Measurements from ENCODE around the gene DPYSL4.
A peak's percentile ranks its signal among the peaks of the same experiment; 100 is the strongest.

The DPYSL4 gene

DNA sequence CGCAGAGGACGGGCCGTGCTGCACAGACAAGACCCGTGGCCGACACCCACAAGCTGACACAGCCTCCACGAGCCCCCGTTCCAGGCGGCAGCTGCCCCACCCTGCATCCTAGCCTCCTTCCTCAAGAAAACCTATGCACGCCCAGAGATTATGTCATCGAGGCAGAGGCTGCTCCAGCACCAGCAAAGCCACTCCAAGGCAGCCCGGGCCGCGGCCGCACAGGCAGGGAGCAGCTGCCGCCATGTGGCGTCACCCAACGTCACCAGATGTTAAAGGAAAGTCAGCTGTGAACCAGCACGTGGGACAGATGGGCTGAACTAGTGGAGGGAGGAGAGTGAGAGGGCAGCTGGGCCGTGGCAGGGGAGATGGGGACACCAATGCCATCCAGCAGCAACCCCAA is 61.2 kb downstream of the DPYSL4 start:
- DNase-seq, result no peak

DNA sequence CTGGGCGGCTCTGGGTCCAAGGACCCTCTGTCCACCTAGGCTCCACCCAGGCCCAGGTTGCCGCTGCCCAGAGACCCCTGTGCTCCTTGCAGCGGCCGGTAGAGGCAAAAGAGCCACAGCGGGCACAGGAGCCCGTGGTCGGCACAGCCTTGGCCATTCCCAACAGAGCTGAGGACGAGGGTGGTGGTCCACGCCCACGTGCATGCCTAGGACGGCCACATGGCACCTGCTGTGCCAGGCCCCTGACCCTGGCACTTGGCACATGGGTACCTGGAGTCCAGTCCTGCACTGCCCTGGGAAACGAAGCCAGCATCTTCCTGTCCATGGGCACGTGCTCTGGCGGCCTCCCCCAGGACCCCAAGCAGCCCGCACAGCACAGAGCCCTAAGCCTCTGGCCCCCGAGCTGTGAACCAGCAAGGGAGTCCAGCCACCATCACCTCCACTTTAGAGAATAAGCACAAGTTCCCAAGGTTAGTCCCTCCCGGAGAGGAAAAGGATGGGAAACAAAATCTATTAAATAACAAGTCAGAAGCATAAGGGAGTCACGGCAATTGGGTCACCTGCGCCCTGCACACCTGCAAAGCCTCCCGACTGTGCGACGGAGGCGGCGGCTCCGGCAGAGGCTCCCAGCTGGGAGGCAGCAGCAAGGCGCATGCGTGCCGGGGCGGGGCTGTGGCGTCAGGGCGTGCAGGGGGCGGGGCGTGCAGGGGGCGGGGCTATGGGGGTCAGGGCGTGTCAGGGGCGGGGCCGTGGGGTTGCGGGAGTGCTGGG is 61.9 kb downstream of the DPYSL4 start:
- DNase-seq, result peak; percentile 46 to 80

GRCh38 chr10:132249226-132249724 is 62.5 kb downstream of the DPYSL4 start:
- DNase-seq, result no peak

GRCh38 chr10:132249824-132250375 is 63.2 kb downstream of the DPYSL4 start:
- no peak for DNase-seq

GRCh38 chr10:132250481-132251475 is 64.0 kb downstream of the DPYSL4 start:
- no peak for DNase-seq

DNA sequence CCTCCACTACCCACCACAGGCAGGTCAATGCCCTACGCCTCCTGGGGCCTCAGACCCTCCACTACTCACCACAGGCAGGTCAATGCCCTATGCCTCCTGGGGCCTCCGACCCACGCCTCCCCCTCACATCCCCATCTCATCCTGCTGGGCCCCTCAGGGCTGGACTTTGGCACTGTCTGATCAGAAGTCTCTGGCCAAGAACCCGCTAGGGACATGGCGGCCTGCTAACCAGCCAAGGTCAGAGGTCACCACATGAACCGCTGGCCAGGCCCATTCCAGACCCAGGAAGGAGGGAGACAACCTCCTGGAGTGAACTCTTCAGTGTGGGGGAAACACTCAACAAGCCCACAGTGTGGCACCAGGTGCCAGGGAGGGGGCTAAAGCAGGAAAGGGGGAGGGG is 65.2 kb downstream of the DPYSL4 start:
- DNase-seq, result no peak

GRCh38 chr10:132252412-132252811 is 65.7 kb downstream of the DPYSL4 start:
- no peak for DNase-seq

- DNase-seq, result no peak
Measured at GRCh38 chr10:132253092-132253687, 66.4 kb downstream of the DPYSL4 start.

DNA sequence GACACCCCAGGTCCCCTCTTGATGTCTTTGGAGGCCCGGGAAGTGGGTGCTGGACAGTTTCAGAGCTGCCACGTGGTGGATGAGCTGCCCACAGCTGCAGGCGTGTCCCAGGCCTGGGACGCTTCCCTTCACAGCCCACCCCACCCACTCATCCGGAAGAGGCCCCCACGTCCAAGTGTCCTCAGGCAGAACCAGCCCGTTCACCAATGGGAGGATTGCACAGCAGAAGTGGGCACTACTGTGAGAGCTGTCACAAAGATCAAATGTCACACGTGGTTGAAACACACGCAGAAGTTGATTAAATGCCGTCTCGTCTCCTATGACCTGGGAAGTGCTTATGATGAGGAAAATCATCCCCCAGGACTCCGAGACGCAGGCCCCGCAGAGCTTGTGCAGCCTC is 68.1 kb downstream of the DPYSL4 start:
- DNase-seq, result no peak

Data from stimulated activated CD4-positive, alpha-beta T cell treated with anti-CD3 and anti-CD28 coated beads, Interleukin-2, amount 100 ng/mL, for 24 hours (primary cell).